HFFc6 (cell line): ENCODE data around the gene RFTN1. TPM values are rescaled to one million over a fixed set of nuclear protein-coding genes. Genes with fewer than 3 reads are reported as not detected.

Experiments used
- DNase-seq: peaks from one replicate; pipeline ENCODE4 v3.0.0-alpha.2; 2018
- H3K27ac Mint-ChIP-seq: 2 replicates; pipeline ENCODE4 v1.8.0; 2020; ENCODE audit warnings: mild to moderate bottlenecking, mixed read lengths
- H3K27me3 Mint-ChIP-seq: 2 replicates; pipeline ENCODE4 v1.8.0; 2021; ENCODE audit warnings: mild to moderate bottlenecking, moderate library complexity, mixed read lengths; ENCODE audit not compliant: insufficient read depth
- H3K36me3 Mint-ChIP-seq: 2 replicates; pipeline ENCODE4 v1.8.0; 2021; ENCODE audit warnings: low read depth, mixed read lengths
- H3K4me1 Mint-ChIP-seq: 2 replicates; pipeline ENCODE4 v1.8.0; 2020; ENCODE audit warnings: low read depth, mixed read lengths
- H3K4me3 Mint-ChIP-seq: 2 replicates; pipeline ENCODE4 v1.8.0; 2020; ENCODE audit warnings: mild to moderate bottlenecking, moderate library complexity, mixed read lengths
- H3K9me3 Mint-ChIP-seq: 2 replicates; pipeline ENCODE4 v1.8.0; 2020; ENCODE audit warnings: mild to moderate bottlenecking, mixed read lengths
- total RNA-seq, 6 experiments: library from RNA; stranded (reverse); fragmentation: NEBNext Ultra II Directional; extraction: Animal tissue kit (Norgen Biotek cat#: 25700); gene quantifications; 2 replicates in 1 of 6; 3 replicates in 5 of 6; pipeline ENCODE4 v1.2.3, GENCODE V29; 2021
- TF ChIP-seq, protein P1 (sequence below): fragments of 200-600 bp; sonication (generic); IDR thresholded peaks from 2 replicates; pipeline ENCODE4 v1.5.0; 2021; ENCODE audit warnings: antibody characterized with exemption, mild to moderate bottlenecking

Gene RFTN1
- total RNA-seq, 6 experiments from 2014 or later = 53.4 to 62.4 (median 57.4) TPM

DNA sequence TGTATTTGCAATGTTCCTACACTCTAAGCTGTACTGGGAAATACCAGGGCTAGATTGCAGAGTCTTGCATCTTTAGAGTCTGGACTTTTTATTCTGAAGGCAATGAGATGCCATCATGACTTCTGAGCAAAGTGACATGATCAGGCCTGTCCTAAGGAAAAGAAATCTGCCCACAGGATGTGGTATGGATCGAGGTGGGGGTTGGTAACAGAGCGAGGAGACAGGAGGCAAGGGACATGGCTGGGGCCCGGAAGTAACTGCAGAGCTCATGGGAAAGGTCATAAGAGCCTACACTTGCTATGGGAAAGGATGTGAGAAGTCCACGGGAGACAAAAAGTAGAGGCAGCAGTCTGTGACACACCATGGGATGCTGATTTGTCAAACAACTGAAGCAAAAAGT, 126.9 kb downstream of the RFTN1 start:
- peaks cover 12% of the 10 kb centered on the region for H3K36me3 Mint-ChIP-seq
- TF ChIP-seq, protein P1, sequence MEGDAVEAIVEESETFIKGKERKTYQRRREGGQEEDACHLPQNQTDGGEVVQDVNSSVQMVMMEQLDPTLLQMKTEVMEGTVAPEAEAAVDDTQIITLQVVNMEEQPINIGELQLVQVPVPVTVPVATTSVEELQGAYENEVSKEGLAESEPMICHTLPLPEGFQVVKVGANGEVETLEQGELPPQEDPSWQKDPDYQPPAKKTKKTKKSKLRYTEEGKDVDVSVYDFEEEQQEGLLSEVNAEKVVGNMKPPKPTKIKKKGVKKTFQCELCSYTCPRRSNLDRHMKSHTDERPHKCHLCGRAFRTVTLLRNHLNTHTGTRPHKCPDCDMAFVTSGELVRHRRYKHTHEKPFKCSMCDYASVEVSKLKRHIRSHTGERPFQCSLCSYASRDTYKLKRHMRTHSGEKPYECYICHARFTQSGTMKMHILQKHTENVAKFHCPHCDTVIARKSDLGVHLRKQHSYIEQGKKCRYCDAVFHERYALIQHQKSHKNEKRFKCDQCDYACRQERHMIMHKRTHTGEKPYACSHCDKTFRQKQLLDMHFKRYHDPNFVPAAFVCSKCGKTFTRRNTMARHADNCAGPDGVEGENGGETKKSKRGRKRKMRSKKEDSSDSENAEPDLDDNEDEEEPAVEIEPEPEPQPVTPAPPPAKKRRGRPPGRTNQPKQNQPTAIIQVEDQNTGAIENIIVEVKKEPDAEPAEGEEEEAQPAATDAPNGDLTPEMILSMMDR = no peak
- H3K27me3 Mint-ChIP-seq = peaks cover 3% of the 10 kb centered on the region
- peaks cover 43% of the 10 kb centered on the region for H3K4me1 Mint-ChIP-seq
- H3K27ac Mint-ChIP-seq = peak overlapping the region; percentile 4; the same call in 1 of the 2 replicates
- DNase-seq = no peak
- no peaks in the 10 kb centered on the region for H3K9me3 Mint-ChIP-seq
- H3K4me3 Mint-ChIP-seq = no peak overlapping the region

DNA sequence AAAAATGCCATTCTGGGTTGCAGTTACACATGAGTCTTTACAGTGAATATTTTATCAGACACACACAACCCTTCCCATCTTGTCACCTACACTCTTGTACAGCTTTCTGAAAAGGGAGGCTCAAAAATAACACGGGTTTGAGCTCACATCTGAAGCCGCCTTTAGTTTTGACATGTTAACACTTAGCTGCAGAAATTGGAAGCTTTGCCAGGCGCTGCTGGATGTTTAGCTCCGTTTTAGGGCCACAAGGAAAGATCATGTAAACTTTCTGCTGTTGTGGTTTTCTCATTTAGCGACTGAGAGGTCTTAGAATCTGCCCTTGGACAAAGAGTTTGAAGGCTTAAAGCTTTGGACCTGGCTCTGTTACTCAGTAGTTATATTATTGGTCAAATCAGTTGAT, 128.3 kb downstream of the RFTN1 start:
- Mint-ChIP-seq H3K4me3 (no peak overlapping the region), H3K9me3 (no peaks in the 10 kb centered on the region), H3K4me1 (peaks cover 31% of the 10 kb centered on the region), H3K27ac (no peak overlapping the region), H3K27me3 (peaks cover 3% of the 10 kb centered on the region), H3K36me3 (peaks cover 12% of the 10 kb centered on the region)
- TF ChIP-seq, protein P1 = no peak
- DNase-seq = no peak

DNA sequence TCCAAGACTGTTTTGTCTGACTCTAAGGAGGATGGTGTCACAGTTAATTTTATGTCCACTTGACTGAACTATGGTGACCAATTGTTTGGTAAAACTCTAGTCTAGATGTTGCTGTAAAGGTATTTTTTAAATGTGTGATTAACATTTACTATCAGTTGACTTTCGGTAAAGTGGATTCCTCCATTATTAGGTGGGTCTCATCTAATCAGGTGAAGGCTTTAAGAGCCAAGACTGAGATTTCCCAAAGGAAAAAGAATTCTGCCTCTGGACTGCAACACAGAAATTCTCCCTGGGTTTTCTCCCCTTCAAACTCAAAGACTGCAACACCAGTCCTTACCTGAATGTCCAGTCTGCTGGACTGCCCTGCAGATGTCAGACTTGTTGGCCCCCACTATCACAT, 129.6 kb downstream of the RFTN1 start:
- Mint-ChIP-seq H3K27ac (no peak overlapping the region), H3K4me1 (peaks cover 31% of the 10 kb centered on the region), H3K9me3 (peaks cover 1% of the 10 kb centered on the region), H3K27me3 (peaks cover 3% of the 10 kb centered on the region), H3K36me3 (peaks cover 13% of the 10 kb centered on the region), H3K4me3 (no peak overlapping the region)
- no peak for DNase-seq
- TF ChIP-seq, protein P1 = no peak

DNA sequence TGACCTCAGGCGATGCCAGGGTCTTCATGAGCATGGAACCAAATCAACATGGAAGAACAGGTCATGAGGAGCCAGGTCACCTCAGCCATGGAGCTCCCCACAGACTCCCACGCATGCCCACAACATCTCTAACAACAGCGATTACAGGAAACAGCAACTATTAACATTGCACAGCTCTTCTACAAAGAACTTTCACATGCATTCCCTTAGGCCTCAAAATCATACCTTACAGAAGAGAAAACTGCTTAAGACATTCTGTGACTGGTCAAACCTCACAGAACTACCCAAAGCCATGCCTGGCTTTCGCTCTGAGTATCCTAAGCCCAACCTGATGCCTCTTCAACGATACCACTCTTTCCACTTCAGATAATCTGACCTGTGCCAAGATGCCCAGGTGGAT, 130.7 kb downstream of the RFTN1 start:
- H3K4me3 Mint-ChIP-seq = no peak overlapping the region
- H3K4me1 Mint-ChIP-seq = peaks cover 31% of the 10 kb centered on the region
- peaks cover 3% of the 10 kb centered on the region for H3K27me3 Mint-ChIP-seq
- TF ChIP-seq, protein P1 = no peak
- H3K9me3 Mint-ChIP-seq = peaks cover 11% of the 10 kb centered on the region
- no peak for DNase-seq
- peaks cover 23% of the 10 kb centered on the region for H3K36me3 Mint-ChIP-seq
- H3K27ac Mint-ChIP-seq = no peak overlapping the region

DNA sequence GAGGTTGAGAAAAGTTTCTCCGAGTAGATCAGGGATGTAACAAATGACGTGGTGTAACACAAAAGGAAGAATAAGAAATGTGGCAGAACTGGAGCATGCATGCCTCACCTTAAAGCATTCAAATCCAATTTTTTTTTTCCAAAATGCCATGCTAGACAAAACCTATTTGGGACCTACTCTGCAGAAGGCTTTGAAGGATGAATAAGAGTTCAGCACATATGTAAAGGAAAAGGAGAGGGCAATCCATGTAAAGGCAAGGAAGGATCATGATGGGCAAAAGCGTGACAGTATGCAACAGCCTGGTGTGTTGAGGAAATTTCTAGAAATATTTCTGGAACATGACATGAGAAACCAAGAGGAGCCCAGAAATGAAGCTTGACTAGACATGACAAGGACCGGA, 132.1 kb downstream of the RFTN1 start:
- TF ChIP-seq, protein P1 = no peak
- Mint-ChIP-seq H3K27ac (no peak overlapping the region), H3K4me1 (peaks cover 28% of the 10 kb centered on the region), H3K27me3 (no peaks in the 10 kb centered on the region; the same call in 1 of the 2 replicates), H3K4me3 (no peak overlapping the region), H3K9me3 (peaks cover 14% of the 10 kb centered on the region), H3K36me3 (peaks cover 36% of the 10 kb centered on the region)
- no peak for DNase-seq

DNA sequence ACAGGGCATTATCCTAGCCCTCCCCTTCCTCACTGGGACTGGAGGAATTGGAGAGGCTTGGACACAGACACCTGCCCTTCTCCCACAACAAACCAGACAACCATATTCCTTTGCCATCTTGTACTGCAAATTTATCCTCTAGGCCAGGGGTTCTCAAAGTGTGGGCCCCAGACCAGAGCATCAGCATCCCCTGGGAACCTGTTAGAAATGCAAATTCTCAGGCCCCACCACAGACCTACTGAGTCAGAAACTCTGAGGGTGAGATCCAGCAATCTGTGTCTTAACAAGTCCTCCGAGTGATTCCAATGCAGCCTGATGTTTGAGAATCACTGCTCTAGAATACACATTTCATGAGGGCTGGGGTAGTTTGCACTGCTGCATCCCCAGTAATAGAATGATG, 133.1 kb downstream of the RFTN1 start:
- no peak for DNase-seq
- H3K27me3 Mint-ChIP-seq = no peaks in the 10 kb centered on the region; the same call in 1 of the 2 replicates
- peaks cover 43% of the 10 kb centered on the region for H3K36me3 Mint-ChIP-seq
- peaks cover 14% of the 10 kb centered on the region for H3K9me3 Mint-ChIP-seq
- TF ChIP-seq, protein P1 = no peak
- peaks cover 27% of the 10 kb centered on the region for H3K4me1 Mint-ChIP-seq
- H3K4me3 Mint-ChIP-seq = no peak overlapping the region
- no peak overlapping the region for H3K27ac Mint-ChIP-seq
